NT2/D1 (cell line): ENCODE measurements around the gene ATP23.

Experiments used
- DNase-seq: peaks from one replicate; pipeline ENCODE4 v3.0.0-alpha.2; 2011; ENCODE audit warnings: low read depth, low spot score
- H3K27me3 ChIP-seq: 2 replicates; pipeline ENCODE4 v1.6.0; 2011; ENCODE audit warnings: mild to moderate bottlenecking; ENCODE audit not compliant: insufficient read length, insufficient read depth
- H3K36me3 ChIP-seq: 2 replicates; pipeline ENCODE4 v1.6.1; 2011; ENCODE audit warnings: mild to moderate bottlenecking, low read length, mixed read lengths; ENCODE audit not compliant: insufficient read depth, insufficient read length
- H3K4me1 ChIP-seq: 2 replicates; pipeline ENCODE4 v1.5.1; 2011; ENCODE audit not compliant: insufficient read depth, insufficient read length
- H3K4me3 ChIP-seq: 2 replicates; pipeline ENCODE4 v1.5.1; 2011; ENCODE audit warnings: low read depth; ENCODE audit not compliant: insufficient read length
- H3K9ac ChIP-seq: 2 replicates; pipeline ENCODE4 v1.6.0; 2011; ENCODE audit warnings: low read depth; ENCODE audit not compliant: insufficient read length
- H3K9me3 ChIP-seq: 2 replicates; pipeline ENCODE4 v1.5.1; 2011; ENCODE audit warnings: mild to moderate bottlenecking, low read length; ENCODE audit not compliant: insufficient read depth
- SUZ12 ChIP-seq: IDR thresholded peaks from 2 replicates; pipeline ENCODE4 v1.6.1; 2011; ENCODE audit not compliant: insufficient read length, insufficient read depth; ENCODE audit errors: extremely low read depth
- YY1 ChIP-seq: IDR thresholded peaks from 2 replicates; pipeline ENCODE4 v1.6.1; 2011; ENCODE audit not compliant: insufficient read length, insufficient read depth
- ZNF274 ChIP-seq: IDR thresholded peaks from 2 replicates; pipeline ENCODE4 v1.6.1; 2011; ENCODE audit warnings: mild to moderate bottlenecking, low read depth, low read length

The ATP23 gene

GRCh38 chr12:57941165-57941894 is at the start of gene ATP23:
TSS of gene ATP23 (plus strand) at chr12:57941567. CDS start at chr12:57941702, 135 bp downstream.
- Histone ChIP-seq H3K9ac (peak within 1 kb of the TSS; percentile 94), H3K4me1 (no peaks in the 10 kb centered on the region), H3K4me3 (peak within 1 kb of the TSS; percentile 85), H3K9me3 (no peaks in the 10 kb centered on the region), H3K36me3 (no peaks in the 10 kb centered on the region), H3K27me3 (no peaks in the 10 kb centered on the region)
- DNase-seq, result peak; percentile 90
- TF ChIP-seq SUZ12, result no peak
- no peak for TF ChIP-seq ZNF274
- no peak for TF ChIP-seq YY1

- H3K9me3 ChIP-seq, result no peaks in the 10 kb centered on the region
- no peak for TF ChIP-seq YY1
- peaks cover 21% of the 10 kb centered on the region for H3K4me1 ChIP-seq
- no peak for DNase-seq
- H3K36me3 ChIP-seq, result no peaks in the 10 kb centered on the region
- H3K9ac ChIP-seq, result no peak overlapping the region
- no peak overlapping the region for H3K4me3 ChIP-seq
- H3K27me3 ChIP-seq, result peaks cover 6% of the 10 kb centered on the region
These were observed 49.0 kb upstream of the ATP23 start for GRCh38 chr12:57892232-57892972.

GRCh38 chr12:57893431-57894353 is 47.7 kb upstream of the ATP23 start:
- TF ChIP-seq SUZ12 (no peak), YY1 (no peak), ZNF274 (no peak)
- DNase-seq, result peak; percentile 42
- H3K9me3 ChIP-seq, result no peaks in the 10 kb centered on the region
- peaks cover 18% of the 10 kb centered on the region for H3K27me3 ChIP-seq
- no peaks in the 10 kb centered on the region for H3K36me3 ChIP-seq
- H3K4me1 ChIP-seq, result peaks cover 23% of the 10 kb centered on the region
- peak overlapping the region; percentile 63 for H3K9ac ChIP-seq
- H3K4me3 ChIP-seq, result no peak overlapping the region

- H3K9ac ChIP-seq, result no peak overlapping the region
- peaks cover 18% of the 10 kb centered on the region for H3K27me3 ChIP-seq
- no peaks in the 10 kb centered on the region for H3K9me3 ChIP-seq
- H3K36me3 ChIP-seq, result no peaks in the 10 kb centered on the region
- TF ChIP-seq YY1, result no peak
- no peak for TF ChIP-seq SUZ12
- no peak for TF ChIP-seq ZNF274
- H3K4me1 ChIP-seq, result peaks cover 20% of the 10 kb centered on the region
- no peak overlapping the region for H3K4me3 ChIP-seq
- DNase-seq, result no peak
These were observed 46.7 kb upstream of the ATP23 start for GRCh38 chr12:57894399-57895292.

- H3K36me3 ChIP-seq, result no peaks in the 10 kb centered on the region
- H3K9ac ChIP-seq, result no peak overlapping the region
- TF ChIP-seq SUZ12 (no peak), ZNF274 (no peak), YY1 (no peak)
- H3K27me3 ChIP-seq, result peaks cover 18% of the 10 kb centered on the region
- no peak for DNase-seq
- no peak overlapping the region for H3K4me3 ChIP-seq
- H3K4me1 ChIP-seq, result peaks cover 15% of the 10 kb centered on the region
- no peaks in the 10 kb centered on the region for H3K9me3 ChIP-seq
These were observed 45.8 kb upstream of the ATP23 start for GRCh38 chr12:57895389-57896114.

- Histone ChIP-seq H3K4me1 (peaks cover 15% of the 10 kb centered on the region), H3K36me3 (no peaks in the 10 kb centered on the region), H3K9me3 (no peaks in the 10 kb centered on the region), H3K27me3 (peaks cover 18% of the 10 kb centered on the region), H3K9ac (peak overlapping the region; percentile 57), H3K4me3 (peak overlapping the region; percentile 41)
- DNase-seq, result no peak
- no peak for TF ChIP-seq ZNF274
- no peak for TF ChIP-seq YY1
- TF ChIP-seq SUZ12, result no peak
These were observed 45.3 kb upstream of the ATP23 start for GRCh38 chr12:57896115-57896433.
